Measurements from ENCODE around the gene SUSD5. TPM values are rescaled to one million over a fixed set of nuclear protein-coding genes. Genes with fewer than 3 reads are reported as not detected.
A peak's percentile ranks its signal among the peaks of the same experiment; 100 is the strongest.

The SUSD5 gene
- total and polyA plus RNA-seq, 2 of the 13 experiments (the other 11 are each of a cell fraction or from before 2014, with no cell fraction given), result not detected

- peak; percentile 63; the same call in 1 of the 2 replicates for TF ChIP-seq ZNF281 (CRISPR knock-in tag; IDR thresholded peaks at IDR 0.05; ENCODE audit: borderline replicate concordance)
- TF ChIP-seq TRIM24 (CRISPR knock-in tag; IDR thresholded peaks at IDR 0.05), result 0 out of 2 replicates have a peak, but pooled peaks have one; percentile 17
- TF ChIP-seq CENPBD1 (CRISPR knock-in tag; IDR thresholded peaks at IDR 0.05; ENCODE audit: borderline replicate concordance, low read depth), result no peak
- TF ChIP-seq GRHL1 (CRISPR knock-in tag; conservative IDR thresholded peaks at IDR 0.05), result no peak
- peak; percentile 70; the same call in 1 of the 2 replicates for TF ChIP-seq HOXA3 (CRISPR knock-in tag; IDR thresholded peaks at IDR 0.05)
- no peak for TF ChIP-seq ISL2 (CRISPR knock-in tag; IDR thresholded peaks at IDR 0.05)
- TF ChIP-seq ZNF160 (CRISPR knock-in tag; IDR thresholded peaks at IDR 0.05), result no peak
- peak; percentile 52 for TF ChIP-seq PATZ1 (CRISPR knock-in tag; IDR thresholded peaks at IDR 0.05)
- no peak for TF ChIP-seq ZFP91 (CRISPR knock-in tag; IDR thresholded peaks at IDR 0.05; ENCODE audit: borderline replicate concordance)
- TF ChIP-seq YEATS4 (CRISPR knock-in tag; IDR thresholded peaks at IDR 0.05; ENCODE audit: borderline replicate concordance), result peak; percentile 55
- TF ChIP-seq YEATS2 (CRISPR knock-in tag; IDR thresholded peaks at IDR 0.05; ENCODE audit: borderline replicate concordance), result no peak
- TF ChIP-seq MYPOP (CRISPR knock-in tag; IDR thresholded peaks at IDR 0.05), result no peak
- no peak for TF ChIP-seq ZSCAN22 (CRISPR knock-in tag; IDR thresholded peaks at IDR 0.05)
- TF ChIP-seq ZNF598 (CRISPR knock-in tag; IDR thresholded peaks at IDR 0.05; ENCODE audit: borderline replicate concordance), result no peak
- TF ChIP-seq BCL6 (CRISPR knock-in tag; IDR thresholded peaks at IDR 0.05), result peak; percentile 34; the same call in 1 of the 2 replicates
- 0 out of 2 replicates have a peak, but pooled peaks have one; percentile 24 for TF ChIP-seq RNF2 (conservative IDR thresholded peaks at IDR 0.05; ENCODE audit: low read depth)
- TF ChIP-seq RARA (CRISPR knock-in tag; IDR thresholded peaks at IDR 0.05), result peak; percentile 53
- no peak for TF ChIP-seq JUND (CRISPR knock-in tag; IDR thresholded peaks at IDR 0.05)
- TF ChIP-seq SOX13 (IDR thresholded peaks at IDR 0.05), result no peak
- TF ChIP-seq SOX13 (CRISPR knock-in tag; conservative IDR thresholded peaks at IDR 0.05 in 1 of 2, IDR thresholded peaks at IDR 0.05 in 1 of 2), result peak in 1 of 2 experiments; percentile 59; a peak in 1 of 4 replicates
- TF ChIP-seq ZNF644 (CRISPR knock-in tag; IDR thresholded peaks at IDR 0.05; ENCODE audit: low read depth), result peak; percentile 60; the same call in 1 of the 2 replicates
These were observed 37.4 kb downstream of the SUSD5 start (continued) for GRCh38 chr3:33181229-33181628.
